SK-N-SH treated with all-trans-retinoic acid at 6 μM for 48 hours (cell line): Measurements from ENCODE around the gene C1QTNF12.

Source experiments
- CSDC2 ChIP-seq: fragments of 250-450 bp; sonication (Bioruptor Pico); IDR thresholded peaks from 2 replicates; pipeline ENCODE4 v1.5.0; 2020; ENCODE audit warnings: mild to moderate bottlenecking, moderate library complexity
- GLIS3 ChIP-seq: fragments of 250-450 bp; sonication (Bioruptor Pico); IDR thresholded peaks from 2 replicates; pipeline ENCODE4 v1.5.0; 2020; ENCODE audit warnings: mild to moderate bottlenecking, moderate library complexity
- PPARA ChIP-seq: fragments of 250-450 bp; sonication (Bioruptor Pico); IDR thresholded peaks from 2 replicates; pipeline ENCODE4 v1.5.0; 2020; ENCODE audit warnings: mild to moderate bottlenecking, borderline replicate concordance
- SNAI2 ChIP-seq: fragments of 250-450 bp; sonication (Bioruptor Pico); IDR thresholded peaks from 2 replicates; pipeline ENCODE4 v1.5.0; 2020; ENCODE audit warnings: mild to moderate bottlenecking, moderate library complexity
- ZC3H10 ChIP-seq: fragments of 250-450 bp; sonication (Bioruptor Pico); IDR thresholded peaks from 2 replicates; pipeline ENCODE4 v1.5.1; 2021; ENCODE audit warnings: mild to moderate bottlenecking, moderate library complexity
- ZFP30 ChIP-seq: fragments of 450-650 bp; formaldehyde crosslinking; IDR thresholded peaks from 2 replicates; pipeline ENCODE4 v1.5.0; 2022; ENCODE audit warnings: mild to moderate bottlenecking, moderate library complexity
- ZNF565 ChIP-seq: fragments of 450-650 bp; formaldehyde crosslinking; conservative IDR thresholded peaks from 2 replicates; pipeline ENCODE4 v1.5.0; 2020; ENCODE audit warnings: low read depth, mild to moderate bottlenecking, moderate library complexity
- TF ChIP-seq, protein P1 (sequence below): fragments of 250-450 bp; sonication (Bioruptor Pico); IDR thresholded peaks from 2 replicates; pipeline ENCODE4 v1.8.0; 2020; ENCODE audit warnings: mild to moderate bottlenecking, moderate library complexity, borderline replicate concordance

DNA sequence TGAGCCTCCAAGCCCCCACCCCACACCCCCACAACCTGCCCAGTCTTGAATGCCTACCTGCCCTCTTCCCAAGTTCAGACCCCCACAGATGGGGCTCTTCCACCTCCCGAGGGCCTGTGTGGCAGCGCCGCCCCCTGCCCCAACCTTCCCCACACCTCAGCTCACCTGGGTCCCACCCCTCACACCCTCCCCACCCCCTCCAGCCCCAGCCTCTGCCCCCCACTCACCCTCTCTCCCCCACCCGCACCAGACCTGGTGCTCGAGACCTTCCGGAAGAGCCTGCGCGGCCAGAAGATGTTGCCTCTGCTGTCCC, 49.4 kb downstream of the C1QTNF12 start:
- TF ChIP-seq ZNF565 (no peak), SNAI2 (CRISPR knock-in tag) (no peak), CSDC2 (CRISPR knock-in tag) (no peak), ZFP30 (CRISPR knock-in tag) (no peak), ZC3H10 (CRISPR knock-in tag) (no peak), GLIS3 (no peak), PPARA (CRISPR knock-in tag) (no peak)
- TF ChIP-seq, protein P1, sequence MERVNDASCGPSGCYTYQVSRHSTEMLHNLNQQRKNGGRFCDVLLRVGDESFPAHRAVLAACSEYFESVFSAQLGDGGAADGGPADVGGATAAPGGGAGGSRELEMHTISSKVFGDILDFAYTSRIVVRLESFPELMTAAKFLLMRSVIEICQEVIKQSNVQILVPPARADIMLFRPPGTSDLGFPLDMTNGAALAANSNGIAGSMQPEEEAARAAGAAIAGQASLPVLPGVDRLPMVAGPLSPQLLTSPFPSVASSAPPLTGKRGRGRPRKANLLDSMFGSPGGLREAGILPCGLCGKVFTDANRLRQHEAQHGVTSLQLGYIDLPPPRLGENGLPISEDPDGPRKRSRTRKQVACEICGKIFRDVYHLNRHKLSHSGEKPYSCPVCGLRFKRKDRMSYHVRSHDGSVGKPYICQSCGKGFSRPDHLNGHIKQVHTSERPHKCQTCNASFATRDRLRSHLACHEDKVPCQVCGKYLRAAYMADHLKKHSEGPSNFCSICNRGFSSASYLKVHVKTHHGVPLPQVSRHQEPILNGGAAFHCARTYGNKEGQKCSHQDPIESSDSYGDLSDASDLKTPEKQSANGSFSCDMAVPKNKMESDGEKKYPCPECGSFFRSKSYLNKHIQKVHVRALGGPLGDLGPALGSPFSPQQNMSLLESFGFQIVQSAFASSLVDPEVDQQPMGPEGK: no peak
